HL-60 (cell line): ENCODE data around the gene CHTF18.
"Not testable (repeated sequence)": the region's sequence is repeated elsewhere in the genome, so short reads cannot be mapped to it uniquely, and the experiment has no call there.

Experiments used
- DNase-seq, 2 experiments: peaks; one replicate each; pipeline ENCODE4 v3.0.0-alpha.2; 2010 to 2020; ENCODE audit warnings: low read depth in 1 of 2, low spot score in 1 of 2
- H3K27ac ChIP-seq: fragments of 250-450 bp; sonication (Bioruptor Pico); replicated peaks from 2 replicates; pipeline ENCODE4 v1.5.1; 2020; ENCODE audit warnings: mild to moderate bottlenecking, moderate library complexity
- H3K27me3 ChIP-seq: fragments of 250-450 bp; sonication (Bioruptor Pico); 2 replicates; pipeline ENCODE4 v1.5.1; 2021; ENCODE audit warnings: mild to moderate bottlenecking, moderate library complexity; ENCODE audit not compliant: insufficient read depth, poor library complexity, severe bottlenecking
- H3K4me3 ChIP-seq: replicated peaks from 2 replicates; pipeline ENCODE4 v1.5.1; 2011; ENCODE audit warnings: mild to moderate bottlenecking, control low read depth, low read length; ENCODE audit not compliant: insufficient read depth
- CTCF ChIP-seq: IDR thresholded peaks from one replicate; pipeline ENCODE4 v1.5.1; 2011; ENCODE audit warnings: low read length, control low read depth, inconsistent platforms; ENCODE audit not compliant: insufficient read depth
- GABPA ChIP-seq: IDR thresholded peaks from 2 replicates; pipeline ENCODE4 v1.6.1; 2012; ENCODE audit warnings: low read depth
- POLR2AphosphoS5 ChIP-seq: IDR thresholded peaks from 2 replicates; pipeline ENCODE4 v1.6.1; 2012; ENCODE audit warnings: low read depth
- REST ChIP-seq: IDR thresholded peaks from 2 replicates; pipeline ENCODE4 v1.6.1; 2012; ENCODE audit warnings: low read depth; ENCODE audit not compliant: insufficient replicate concordance
- SPI1 ChIP-seq: IDR thresholded peaks from 2 replicates; pipeline ENCODE4 v1.6.1; 2012; ENCODE audit warnings: low read depth, mild to moderate bottlenecking, borderline replicate concordance

The CHTF18 gene

DNA sequence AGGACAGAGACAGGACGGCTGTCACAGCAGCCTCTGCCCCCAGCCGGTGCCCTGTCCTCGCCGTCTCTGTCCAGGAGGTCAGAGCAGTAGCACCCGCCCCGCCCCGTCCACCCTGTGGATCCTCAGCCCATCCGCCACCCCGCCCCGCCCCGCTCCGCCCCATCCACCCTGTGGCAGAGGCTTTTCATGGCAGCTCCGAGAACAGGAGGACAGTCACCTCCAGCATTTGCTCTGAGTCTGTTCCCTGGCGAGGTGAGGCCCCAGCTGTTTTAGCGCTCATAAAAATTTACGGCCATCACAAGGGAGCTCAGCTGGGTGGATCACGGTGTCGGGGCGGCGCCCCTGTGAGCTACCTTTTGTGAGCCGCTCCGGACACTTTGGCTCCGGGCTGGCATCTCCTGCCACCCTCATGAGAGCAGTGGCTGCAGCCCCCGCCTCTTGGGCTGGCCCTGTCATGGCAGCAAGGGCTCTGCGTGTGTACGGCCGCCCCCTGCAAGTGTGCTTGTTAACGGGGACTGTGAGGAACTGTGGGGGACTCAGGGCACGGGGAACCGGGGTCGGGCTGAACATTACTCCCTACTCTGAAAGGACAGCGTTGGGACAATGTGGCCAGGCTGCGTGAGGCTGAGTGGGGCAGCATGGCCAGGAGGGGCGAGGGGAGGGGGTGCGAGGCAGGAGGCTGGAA is 44.4 kb downstream of the CHTF18 start:
- Histone ChIP-seq H3K27ac (no peak overlapping the region), H3K4me3 (no peak overlapping the region), H3K27me3 (peaks cover 19% of the 10 kb centered on the region)
- TF ChIP-seq CTCF (no peak), GABPA (no peak), POLR2AphosphoS5 (no peak), REST (no peak), SPI1 (no peak)
- DNase-seq = no peak

DNA sequence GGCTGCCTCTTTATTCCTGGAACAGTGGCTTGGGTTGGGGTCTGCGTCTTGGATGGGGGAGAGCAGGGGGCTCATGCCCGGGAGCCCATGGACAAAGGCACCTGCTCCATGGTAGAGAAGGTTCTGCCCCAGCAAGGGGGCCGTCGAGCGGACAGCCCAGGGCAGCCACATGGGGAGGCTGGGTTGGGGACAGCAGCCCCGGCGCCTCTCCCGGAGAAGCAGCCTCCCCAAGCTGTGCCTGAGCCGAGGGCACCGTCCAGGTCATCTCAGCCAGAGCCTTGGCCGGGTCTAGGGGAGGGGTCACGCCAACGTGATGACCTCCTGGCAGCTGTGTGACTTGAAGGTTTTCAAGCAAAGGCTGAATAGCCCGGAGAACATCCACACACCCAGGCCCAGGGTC is 45.0 kb downstream of the CHTF18 start:
- peaks cover 19% of the 10 kb centered on the region for H3K27me3 ChIP-seq
- TF ChIP-seq CTCF (no peak), SPI1 (no peak), GABPA (no peak), REST (no peak), POLR2AphosphoS5 (no peak)
- no peak overlapping the region for H3K27ac ChIP-seq

DNA sequence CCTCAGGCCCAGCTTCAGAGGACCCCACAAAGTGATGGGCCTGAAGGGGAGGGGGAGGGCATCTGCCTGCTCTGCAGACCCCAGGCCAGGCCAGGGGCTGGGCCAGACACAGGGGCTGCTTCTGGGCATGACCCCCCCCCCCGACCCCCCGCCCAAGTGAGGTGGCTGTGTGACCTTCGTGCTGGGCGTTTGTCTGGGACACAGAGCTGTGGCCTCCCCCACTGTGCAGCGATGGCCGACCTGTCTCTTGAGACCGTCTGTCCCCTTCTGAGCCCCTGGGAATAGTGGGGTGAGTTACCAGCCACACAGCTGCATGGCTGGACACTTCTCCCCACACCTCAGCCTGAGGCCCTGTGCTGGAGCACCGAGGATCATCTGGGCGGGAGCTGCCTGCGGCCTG is 47.0 kb downstream of the CHTF18 start:
- Histone ChIP-seq H3K27ac (no peak overlapping the region), H3K27me3 (peaks cover 13% of the 10 kb centered on the region), H3K4me3 (no peak overlapping the region)
- TF ChIP-seq CTCF = no peak
- DNase-seq = no peak

More for the DNA sequence above, 45.0 kb downstream of the CHTF18 start:
- H3K4me3 ChIP-seq = no peak overlapping the region
- no peak for DNase-seq

GRCh38 chr16:836221-836620 is 47.8 kb downstream of the CHTF18 start:
- TF ChIP-seq POLR2AphosphoS5 = no peak
- no peak for TF ChIP-seq REST
- no peak for TF ChIP-seq CTCF
- no peak for TF ChIP-seq SPI1
- no peak for TF ChIP-seq GABPA
- DNase-seq = no peak
- H3K4me3 ChIP-seq = no peak overlapping the region
- H3K27ac ChIP-seq = no peak overlapping the region
- peaks cover 5% of the 10 kb centered on the region for H3K27me3 ChIP-seq

DNA sequence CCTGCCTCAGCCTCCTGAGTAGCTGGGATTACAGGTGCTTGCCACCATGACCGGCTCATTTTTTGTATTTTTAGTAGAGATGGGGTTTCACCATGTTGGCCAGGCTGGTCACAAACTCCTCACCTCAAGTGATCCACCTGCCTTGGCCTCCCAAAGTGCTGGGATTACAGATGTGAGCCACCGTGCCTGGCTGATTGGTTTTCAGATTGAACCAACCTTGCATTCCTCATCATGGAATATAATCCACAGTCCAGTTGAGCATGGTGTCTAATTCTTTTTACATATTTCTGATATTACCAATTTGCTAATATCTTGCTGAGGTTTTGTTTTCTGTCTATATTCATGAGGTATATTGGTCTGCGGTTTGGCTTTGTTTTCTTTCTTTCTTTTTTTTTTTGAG is 48.4 kb downstream of the CHTF18 start:
- H3K4me3 ChIP-seq, H3K27me3 ChIP-seq, DNase-seq, H3K27ac ChIP-seq: not testable (repeated sequence)
